ENCODE results near the gene SLIT3.
"Not testable (repeated sequence)": the region's sequence is repeated elsewhere in the genome, so short reads cannot be mapped to it uniquely, and the experiment has no call there.

Gene SLIT3

DNA sequence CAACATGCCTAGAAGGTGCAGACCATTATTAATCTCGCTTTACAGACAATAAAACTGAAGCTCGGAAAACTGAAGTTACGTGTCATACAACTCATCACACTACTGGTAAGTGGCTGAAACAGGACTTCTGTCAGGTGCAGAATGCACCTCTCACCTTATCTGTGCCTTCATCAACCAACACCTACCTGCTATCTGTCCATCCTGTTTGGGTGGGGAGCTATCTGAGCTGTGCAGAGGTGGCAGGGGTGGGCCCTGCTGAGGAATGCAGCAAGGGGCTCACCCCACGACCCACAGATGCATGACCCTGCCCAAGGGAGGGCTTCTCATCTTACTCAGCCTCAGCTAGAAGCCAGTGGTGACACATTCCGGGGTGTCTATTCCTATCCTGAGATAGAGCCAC, 81.6 kb downstream of the SLIT3 start:
- DNase-seq (ENCODE audit: low read depth), result no peak

DNA sequence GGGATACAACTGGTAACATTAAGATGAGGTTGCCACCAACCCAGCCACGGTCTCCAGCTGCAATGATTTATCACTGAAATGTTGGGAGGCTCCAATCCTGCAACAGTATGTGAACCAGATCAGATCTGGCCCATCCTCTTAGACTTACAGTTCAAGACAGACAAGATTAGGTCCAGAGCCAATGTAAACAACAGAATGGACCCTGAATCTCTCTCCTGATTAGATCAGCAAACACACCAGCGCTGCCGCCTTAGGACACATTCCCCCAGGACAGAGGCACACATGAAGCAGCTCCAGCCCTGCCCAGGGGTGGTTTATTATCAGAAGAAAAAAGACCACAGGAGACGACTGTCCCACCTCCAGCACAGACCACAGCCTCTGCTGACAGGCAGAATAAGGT, 82.1 kb downstream of the SLIT3 start:
- DNase-seq (ENCODE audit: low read depth), result no peak

DNA sequence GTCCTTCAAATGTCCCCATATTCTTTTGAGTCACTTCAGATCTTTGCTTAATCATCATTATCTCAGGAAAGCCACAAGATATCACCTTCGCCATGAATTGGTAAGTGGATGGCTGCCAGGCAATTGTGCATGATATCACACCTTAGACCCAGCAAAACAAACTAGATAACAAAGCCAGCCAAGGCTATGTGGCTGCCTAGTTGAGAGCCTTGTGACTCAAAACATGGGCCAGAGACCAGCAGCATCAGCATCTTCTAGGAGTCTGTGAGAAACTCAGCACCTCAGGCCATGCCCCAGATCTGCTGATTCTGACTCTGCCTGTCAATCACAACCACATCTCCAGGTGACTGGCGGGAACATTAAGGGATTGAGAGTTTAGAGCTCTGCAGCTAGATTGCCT, 82.8 kb downstream of the SLIT3 start:
- no peak for DNase-seq (ENCODE audit: low read depth)

DNA sequence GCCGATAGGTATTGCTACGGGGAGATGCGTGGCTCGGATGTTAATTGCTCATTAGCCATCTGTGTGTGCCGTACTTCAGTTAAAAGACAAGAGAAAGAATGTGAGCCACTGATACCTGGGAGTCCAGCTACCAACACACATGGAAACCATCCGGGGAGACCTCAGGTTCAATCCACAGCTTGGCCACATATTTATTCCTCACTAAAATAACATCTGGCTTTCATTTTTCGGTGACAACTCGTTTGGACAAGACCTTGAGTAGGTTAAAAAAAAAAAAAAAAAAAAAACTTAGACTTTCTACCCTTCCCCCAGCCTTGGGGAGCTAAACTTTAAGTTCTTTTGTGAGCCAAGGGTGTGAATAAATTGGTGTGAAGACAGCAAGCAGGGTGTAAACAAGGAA, 84.1 kb downstream of the SLIT3 start:
- DNase-seq (ENCODE audit: low read depth), result no peak

DNA sequence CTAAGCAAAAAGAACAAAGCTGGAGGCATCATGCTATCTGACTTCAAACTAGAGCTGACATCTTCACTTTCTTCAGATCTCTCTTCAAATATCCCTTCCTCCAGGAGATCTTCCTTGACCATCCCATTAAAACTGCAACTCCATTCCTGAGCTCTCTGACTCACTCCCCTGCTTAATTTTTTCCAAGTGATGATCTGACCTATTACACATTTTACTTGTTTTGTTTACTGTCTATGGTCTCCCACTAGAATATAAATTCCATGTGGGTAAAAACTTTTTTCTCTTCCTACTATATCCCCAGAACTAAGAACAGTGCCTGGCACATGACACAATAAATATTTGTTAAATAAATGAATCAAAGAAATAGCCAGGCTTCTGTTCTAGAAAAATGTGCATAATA, 87.5 kb downstream of the SLIT3 start:
- DNase-seq (ENCODE audit: low read depth), result no peak

DNA sequence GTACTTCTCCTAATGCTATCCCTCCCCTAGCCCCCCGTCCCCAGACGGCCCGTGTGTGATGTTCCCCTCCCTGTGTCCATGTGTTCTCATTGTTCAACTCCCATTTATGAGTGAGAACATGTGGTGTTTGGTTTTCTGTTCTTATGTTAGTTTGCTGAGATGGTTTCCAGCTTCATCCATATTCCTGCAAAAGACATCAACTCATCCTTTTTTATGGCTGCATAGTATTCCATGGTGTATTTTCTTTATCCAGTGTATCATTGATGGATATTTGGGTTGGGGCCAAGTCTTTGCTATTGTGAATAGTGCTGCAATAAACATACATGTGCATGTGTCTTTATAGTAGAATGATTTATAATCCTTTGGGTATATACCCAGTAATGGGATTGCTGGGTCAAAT, 89.2 kb downstream of the SLIT3 start:
- not testable (repeated sequence) for DNase-seq (ENCODE audit: low read depth)

DNA sequence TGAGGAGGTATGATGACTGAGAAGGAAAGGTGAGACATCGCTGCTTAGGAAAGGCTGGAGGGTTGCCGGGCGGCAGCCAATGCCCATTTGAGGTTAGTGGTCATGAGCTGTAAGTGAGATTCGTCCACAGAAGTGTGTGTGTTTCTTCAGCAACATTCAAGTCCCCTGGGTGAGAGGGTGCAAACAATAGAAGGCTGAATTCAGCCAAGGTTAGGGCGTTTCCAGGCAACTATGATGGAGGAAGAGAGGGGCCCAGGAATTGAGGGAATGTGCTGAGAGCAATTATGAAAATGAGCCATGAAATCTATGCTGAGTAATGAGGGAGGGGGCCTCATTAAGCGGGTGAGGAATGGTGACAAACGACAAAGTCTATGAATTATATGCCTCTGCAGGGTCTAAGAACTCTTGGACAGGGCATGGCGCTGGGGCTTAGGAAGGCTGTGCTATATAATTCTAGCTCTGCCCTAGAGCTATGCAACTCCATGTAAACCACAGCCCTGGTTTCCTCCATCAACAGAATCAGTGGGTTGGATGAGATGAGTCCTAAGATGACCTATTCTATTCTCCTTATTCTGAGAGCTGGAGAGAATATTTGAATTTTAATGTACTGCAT, 96.0 kb downstream of the SLIT3 start:
- no peak for DNase-seq (ENCODE audit: low read depth)

DNA sequence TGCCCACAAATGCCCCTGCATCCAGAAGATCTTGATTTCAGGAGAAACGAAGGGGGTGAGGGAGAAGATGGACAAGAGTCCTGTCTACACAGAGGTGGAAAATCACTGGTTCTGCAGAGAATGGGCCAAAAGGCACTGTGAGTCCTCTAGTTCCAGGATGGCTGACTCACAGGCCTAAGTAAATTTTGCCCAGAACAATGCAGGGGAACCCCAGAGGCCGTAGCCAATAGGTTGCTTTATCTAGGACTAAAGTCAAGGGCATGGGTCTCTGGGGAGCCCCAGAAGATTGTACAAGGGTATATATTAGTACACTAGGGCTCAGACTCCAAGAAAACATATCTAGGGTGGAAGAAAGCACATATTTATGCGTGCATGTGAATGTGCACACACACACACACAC, 98.0 kb downstream of the SLIT3 start:
- no peak for DNase-seq (ENCODE audit: low read depth)

DNA sequence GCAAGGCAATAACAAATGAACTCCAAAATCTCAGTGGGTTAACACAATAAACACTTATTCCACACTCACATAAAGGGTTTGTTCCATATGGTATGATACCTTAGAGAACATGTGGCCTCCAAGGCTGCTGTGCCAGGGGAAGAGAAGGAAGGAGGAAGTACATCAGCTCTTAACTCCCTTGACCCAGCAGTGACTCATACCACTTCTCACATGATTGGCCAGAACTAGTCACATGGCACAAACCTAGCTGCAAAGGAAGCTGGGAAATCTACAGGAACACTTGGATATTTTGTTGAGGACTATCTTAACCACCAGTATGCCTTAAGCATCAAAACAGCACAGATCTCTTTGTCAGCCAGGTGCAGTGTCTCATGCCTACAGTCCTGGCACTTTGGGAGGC, 99.3 kb downstream of the SLIT3 start:
- DNase-seq (ENCODE audit: low read depth), result no peak

DNA sequence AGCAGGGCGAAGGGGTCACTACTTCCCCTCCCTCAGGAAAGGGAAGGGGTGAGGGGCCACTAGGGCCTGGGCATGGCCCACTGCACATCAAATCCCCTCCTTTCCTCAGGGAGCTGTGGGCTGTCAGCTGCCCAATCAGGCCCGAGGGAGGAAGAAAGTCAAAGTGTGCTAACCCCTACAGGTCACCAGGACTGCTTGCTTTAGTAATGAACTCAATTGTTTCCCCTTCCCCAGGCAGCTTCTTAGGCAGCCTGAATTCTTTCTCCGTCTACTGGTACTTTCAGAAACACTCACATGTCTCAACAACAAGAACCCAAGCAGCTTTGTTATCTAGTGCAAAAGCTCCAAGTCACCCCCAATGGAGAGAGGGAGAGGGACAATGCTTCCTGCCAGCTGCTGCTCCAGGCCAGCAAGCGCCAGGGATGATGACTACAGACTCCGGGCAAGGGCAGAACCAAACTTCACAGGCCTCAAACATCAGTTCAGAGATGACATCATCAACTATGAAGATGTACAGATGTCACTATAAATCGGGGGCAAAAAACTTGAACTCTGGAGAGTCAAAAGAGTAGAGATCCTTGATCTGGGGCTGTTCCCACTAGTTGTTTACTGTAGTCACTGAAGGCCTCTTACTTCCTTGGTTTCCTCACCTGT, 100.7 kb downstream of the SLIT3 start:
- no peak for DNase-seq (ENCODE audit: low read depth)

DNA sequence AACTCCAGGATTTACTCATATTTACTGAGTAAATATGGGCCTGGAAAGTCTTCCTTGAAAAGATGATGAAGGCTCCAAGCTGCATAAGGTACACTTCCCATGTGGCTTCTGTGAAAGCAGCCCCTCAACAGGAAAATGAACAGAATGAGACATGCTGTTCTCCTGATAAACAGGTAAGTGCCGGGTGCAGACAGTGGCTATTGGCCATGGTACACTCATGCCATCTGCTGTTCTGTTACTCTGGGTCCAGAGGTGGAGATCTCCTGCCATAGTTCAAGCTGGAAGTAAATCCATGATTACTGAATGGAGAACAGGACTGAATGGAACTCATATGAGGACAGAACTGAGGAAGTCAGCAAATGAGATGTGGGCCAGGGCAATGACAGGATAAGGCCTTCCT, 103.6 kb downstream of the SLIT3 start:
- DNase-seq (ENCODE audit: low read depth), result no peak

DNA sequence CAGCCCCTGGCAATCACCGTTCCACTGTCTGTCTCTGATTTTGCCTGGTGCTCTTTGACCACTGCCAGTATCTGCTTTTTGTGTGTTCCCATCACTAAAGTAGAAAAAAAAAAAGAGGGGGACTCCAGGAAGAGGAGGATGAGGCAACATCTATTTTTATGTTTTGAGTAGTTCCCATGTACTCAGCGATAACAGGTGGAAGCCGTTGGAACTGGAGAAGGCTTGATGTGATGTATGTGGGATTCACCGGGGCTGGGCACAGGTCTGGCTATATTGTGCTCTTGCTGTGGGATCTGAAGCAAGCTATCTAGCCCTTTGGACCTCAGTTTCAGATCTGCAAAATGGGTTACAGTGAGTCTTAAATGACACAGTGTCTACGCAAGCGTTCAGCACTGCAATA, 104.9 kb downstream of the SLIT3 start:
- no peak for DNase-seq (ENCODE audit: low read depth)

DNA sequence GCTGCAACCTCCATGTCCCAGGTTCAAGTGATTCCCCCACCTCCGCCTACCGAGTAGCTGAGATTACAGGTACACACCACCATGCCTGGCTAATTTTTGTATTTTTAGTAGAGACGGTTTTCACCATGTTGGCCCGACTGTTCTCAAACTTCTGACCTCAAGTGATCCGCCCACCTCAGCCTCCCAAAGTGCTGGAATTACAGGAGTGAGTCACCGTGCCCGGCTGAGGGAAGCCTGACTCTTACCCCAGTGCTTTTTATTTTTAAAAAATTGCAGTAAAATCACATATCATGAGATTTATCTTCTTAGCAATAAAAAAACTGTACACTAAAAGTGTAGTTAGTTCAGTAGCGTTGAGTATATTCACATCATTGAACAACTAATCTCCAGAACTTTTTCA, 105.3 kb downstream of the SLIT3 start:
- DNase-seq (ENCODE audit: low read depth), result no peak

DNA sequence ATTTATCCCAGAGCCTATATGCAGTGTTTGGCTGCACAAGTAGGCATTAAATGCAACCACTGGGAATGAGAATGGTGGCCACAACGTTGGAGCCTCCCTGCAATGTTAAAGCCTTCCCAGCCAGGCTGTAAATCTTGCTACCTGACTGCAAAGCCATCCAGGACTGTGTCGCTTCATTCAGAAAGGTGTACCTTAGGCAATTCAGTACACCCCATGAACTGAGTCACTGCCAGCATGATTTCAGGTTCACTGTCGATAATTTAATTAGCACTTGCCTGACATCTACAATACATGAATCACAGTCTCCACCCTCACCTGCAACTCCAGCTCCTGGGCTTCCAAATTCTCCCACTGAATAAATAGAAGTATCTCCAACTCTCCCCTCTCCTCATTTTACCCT, 108.4 kb downstream of the SLIT3 start:
- DNase-seq (ENCODE audit: low read depth), result no peak

DNA sequence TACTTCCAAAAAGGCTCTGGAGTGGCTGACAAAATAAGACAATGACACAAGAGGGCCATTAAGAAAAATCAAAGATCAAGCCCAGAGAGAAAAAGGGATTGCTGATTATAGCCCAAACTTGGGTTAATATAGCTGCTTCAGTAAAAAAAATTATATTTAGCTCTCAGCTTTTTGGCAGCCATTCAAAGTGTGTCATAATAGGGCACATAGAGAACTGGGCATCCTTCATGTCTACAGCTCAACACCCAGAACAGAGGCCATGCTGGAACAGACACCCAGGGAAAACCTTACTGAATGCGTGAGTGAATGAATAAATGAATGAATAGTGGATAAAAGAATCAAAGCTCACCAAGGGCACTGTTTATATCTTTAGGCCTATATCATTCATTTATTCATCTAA, 110.1 kb downstream of the SLIT3 start:
- peak; percentile 2 for DNase-seq (ENCODE audit: low read depth)

DNA sequence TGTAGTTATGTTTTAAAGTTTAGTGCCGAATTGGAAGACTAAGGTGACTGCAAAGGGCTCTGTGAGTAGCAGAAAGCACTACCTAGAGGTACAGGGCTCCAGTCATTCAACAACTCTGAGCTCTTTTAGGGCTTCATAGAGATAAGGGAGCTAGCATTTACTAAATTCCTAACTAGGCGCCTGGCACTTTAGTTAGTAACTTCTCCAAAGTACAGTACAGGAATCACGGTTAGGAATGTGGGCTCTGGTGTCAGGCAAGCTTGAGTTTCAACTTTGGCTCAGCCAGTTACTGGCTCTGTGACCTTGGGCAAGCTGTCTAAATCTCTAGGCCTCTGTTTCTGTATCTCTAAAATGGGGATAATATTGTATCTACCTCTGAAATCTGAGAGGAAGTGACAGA, 115.3 kb downstream of the SLIT3 start:
- no peak for DNase-seq (ENCODE audit: low read depth)

DNA sequence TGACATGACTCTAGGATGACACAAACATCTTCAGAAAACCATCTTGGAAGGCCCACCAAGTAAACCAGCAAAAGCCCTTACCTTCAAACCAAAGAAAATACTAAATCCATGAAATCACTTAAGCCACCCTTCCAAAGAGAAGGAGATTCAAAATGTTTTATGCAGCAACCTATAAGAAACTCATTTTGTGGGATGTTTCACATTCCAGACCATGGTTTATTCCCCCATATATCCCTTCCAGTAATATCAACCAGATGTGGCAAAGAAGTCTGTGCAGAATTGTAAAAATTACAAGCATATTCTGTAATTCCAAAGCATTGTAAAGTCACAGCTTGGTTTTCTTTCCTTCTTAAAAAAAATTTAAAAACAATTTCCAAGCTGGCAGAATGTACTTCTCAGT, 117.4 kb downstream of the SLIT3 start:
- DNase-seq (ENCODE audit: low read depth), result no peak

DNA sequence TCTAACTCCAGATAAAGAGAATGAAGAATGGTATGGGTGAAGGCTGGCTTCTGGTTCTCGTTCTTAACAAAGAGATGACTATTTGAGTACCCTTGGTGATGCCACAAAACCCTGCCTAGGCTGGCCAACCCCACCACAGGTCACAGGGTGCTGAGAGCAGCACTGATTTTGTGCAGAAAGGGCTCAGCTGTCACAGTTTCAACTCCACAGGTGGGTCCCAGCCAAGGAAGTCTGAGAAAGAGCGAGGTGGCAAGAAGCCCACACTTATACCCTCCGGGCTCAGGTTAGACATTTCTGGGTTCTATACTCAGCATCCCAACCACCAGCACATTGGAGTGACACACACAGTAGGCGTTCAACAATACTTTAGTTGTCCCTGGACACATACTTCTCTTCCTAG, 118.1 kb downstream of the SLIT3 start:
- DNase-seq (ENCODE audit: low read depth), result no peak

DNA sequence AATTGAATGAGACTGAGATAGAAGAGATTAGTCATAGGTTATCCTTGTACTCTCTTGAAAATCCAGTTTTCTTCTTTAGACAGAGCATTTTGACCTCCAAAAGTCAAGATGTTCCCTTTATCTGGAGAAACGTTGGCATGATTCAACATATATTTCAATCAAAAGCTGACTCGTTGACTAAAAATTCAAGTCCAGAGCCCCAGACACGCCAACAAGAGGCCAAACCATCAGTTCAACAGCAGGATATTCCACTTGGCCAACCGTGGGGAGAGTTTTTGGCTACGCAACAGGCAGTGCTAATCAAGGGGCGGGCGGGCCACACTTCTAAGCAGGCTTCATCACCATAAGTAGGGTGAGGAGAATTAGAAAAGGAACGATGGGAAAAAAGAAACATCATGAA, 119.1 kb downstream of the SLIT3 start:
- DNase-seq (ENCODE audit: low read depth), result no peak

DNA sequence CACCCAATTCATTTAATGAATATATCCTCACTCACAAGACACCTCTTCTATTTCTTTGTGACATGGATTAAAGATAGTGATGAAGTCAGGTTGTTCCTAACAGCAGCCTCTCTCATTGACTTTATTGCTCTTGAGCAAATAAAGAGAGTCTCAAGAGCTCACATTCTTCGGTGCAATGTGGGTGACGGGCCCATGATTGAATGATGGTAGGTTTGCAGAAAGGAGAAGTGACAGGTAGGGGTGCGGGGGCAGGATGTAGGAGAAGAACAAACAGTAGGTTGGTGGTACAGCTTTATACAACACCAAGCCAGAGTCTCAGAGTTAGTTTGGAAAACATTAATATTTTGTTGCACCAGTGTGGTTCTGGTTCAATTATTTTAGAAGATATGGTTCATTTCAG, 122.2 kb downstream of the SLIT3 start:
- DNase-seq (ENCODE audit: low read depth), result no peak

DNA sequence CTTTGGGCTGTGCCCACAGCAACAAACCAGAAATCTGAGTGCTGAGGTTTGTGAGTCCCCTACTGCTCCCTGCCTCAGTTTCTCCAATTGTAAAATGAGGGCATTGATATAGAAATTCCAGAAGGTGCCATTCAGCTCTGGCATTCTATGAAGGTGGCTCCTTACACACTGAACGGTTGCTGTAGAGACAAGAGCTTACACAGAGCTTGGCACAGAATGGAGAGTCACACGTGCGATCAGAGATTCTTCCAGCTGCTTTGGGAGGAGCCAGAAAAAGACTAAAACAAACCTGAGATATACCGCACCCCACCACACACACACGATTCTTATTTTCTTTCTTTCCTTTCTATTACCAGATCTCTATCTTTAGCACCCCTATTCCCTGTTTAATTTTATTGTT, 122.7 kb downstream of the SLIT3 start:
- DNase-seq (ENCODE audit: low read depth), result no peak

DNA sequence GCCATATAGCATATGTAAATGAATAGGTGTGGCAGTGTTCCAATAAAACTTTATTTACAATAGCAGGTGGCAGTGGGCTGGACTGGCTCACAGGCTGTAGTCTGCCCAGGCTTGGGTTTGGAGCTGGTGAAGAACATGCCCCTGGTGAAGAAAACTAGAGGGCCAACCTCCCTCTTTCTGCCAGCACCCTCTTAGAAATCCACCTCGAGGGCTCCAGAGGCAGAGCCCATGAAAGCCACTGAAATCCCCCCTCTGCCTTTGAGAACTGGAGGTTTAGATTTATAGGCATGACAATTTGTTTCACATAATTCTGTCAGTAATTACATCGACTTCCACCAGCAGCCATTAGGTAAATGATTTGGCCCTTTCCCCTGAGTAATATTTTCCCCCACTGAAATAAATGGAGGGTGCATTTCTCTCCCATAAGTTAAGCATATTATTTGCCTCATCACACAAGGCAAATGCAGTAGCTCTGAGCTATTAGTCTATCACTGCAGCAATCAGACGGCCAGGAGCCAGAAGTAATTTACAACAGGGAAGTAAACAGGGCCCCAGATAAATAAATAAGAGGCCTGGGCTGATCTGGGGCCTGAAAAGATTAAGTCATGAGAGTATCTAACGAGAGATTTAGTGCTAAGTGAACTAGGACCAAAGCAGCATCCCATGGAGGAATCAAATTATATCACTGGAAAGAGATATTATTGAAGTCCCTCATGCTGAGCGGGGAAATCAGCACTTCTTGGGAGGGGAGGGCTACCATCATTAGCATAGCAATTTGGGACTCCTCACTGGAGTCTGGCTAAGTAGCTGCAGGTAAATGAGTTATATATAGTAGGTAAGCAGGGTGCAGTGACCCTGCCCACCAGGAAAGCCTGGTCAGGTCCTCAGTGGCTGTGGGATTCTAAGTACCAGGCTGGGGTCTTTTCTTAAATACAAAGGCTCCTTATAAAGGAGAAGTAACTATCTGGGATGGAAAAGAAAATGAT, 123.9 kb downstream of the SLIT3 start:
- no peak for DNase-seq (ENCODE audit: low read depth)

DNA sequence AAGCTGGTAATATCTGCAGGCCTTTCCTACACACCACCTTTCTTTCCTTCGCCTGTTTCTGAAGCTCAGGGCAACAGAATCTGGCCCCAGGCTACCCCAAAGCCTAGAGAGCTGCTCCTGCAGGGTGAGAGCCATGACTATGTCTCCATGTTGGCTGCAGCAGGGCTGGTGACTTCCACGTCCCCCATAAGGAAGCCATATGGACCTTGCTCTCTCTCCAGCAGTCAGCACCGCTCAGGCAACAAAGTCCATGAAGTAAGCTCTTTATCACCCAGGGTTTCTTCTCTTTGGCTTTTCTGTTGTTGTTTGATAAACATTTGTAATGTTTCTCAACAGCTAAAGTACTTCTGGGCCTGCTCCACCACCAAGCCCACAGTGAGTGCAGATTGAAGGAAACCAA, 125.2 kb downstream of the SLIT3 start:
- no peak for DNase-seq (ENCODE audit: low read depth)

Measured in iris pigment epithelial cell (primary cell).